Immature natural killer cell (primary cell): ENCODE results near the gene SYNDIG1. TPM values are rescaled to one million over a fixed set of nuclear protein-coding genes. Genes with fewer than 3 reads are reported as not detected.

Experiments
- DNase-seq, 3 donors: peaks; one replicate each; pipeline ENCODE4 v3.0.0; 2022; ENCODE audit warnings: mixed read lengths in 1 of 3
- H3K27ac Mint-ChIP-seq, 6 donors: one replicate each; pipeline ENCODE4 v1.8.0; 2020; ENCODE audit warnings: mixed read lengths in 6 of 6, mild to moderate bottlenecking in 5 of 6, inconsistent platforms in 4 of 6, moderate library complexity in 3 of 6
- H3K27me3 Mint-ChIP-seq, 3 donors: one replicate each; pipeline ENCODE4 v1.8.0; 2020 to 2021; ENCODE audit warnings: low read depth in 3 of 3, mild to moderate bottlenecking in 3 of 3, mixed read lengths in 3 of 3, moderate library complexity in 3 of 3, inconsistent platforms in 1 of 3
- H3K36me3 Mint-ChIP-seq, 3 donors: one replicate each; pipeline ENCODE4 v1.8.0; 2020; ENCODE audit warnings: mixed read lengths in 3 of 3, inconsistent platforms in 2 of 3, mild to moderate bottlenecking in 2 of 3
- H3K4me1 Mint-ChIP-seq, 2 donors: one replicate each; pipeline ENCODE4 v1.8.0; 2020; ENCODE audit warnings: inconsistent platforms in 2 of 2, mild to moderate bottlenecking in 2 of 2, mixed read lengths in 2 of 2, moderate library complexity in 1 of 2
- H3K4me3 Mint-ChIP-seq, 5 donors: one replicate each; pipeline ENCODE4 v1.8.0; 2020; ENCODE audit warnings: mild to moderate bottlenecking in 5 of 5, mixed read lengths in 5 of 5, inconsistent platforms in 3 of 5, moderate library complexity in 3 of 5
- H3K9me3 Mint-ChIP-seq, 6 donors: one replicate each; pipeline ENCODE4 v1.8.0; 2020; ENCODE audit warnings: mild to moderate bottlenecking in 6 of 6, mixed read lengths in 6 of 6, inconsistent platforms in 4 of 6, moderate library complexity in 3 of 6
- polyA plus RNA-seq, 3 donors: library from polyadenylated mRNA; unstranded; fragments of 300-500 nt; fragmentation: Illumina TruSeq; gene quantifications; one replicate each; pipeline ENCODE4 v1.2.3, GENCODE V29; 2021

Gene SYNDIG1
- polyA plus RNA-seq, 3 donors from 2014 or later: not detected

- H3K27ac Mint-ChIP-seq: no peak overlapping the region
- H3K4me1 Mint-ChIP-seq: no peaks in the 10 kb centered on the region
- H3K36me3 Mint-ChIP-seq: no peaks in the 10 kb centered on the region
- no peak for DNase-seq
- H3K4me3 Mint-ChIP-seq: no peak overlapping the region
- H3K27me3 Mint-ChIP-seq: peaks cover 2 to 6% (median 4%) of the 10 kb centered on the region in 3 donors
- H3K9me3 Mint-ChIP-seq: no peaks in the 10 kb centered on the region
Observed at GRCh38 chr20:24702501-24703283, 233.3 kb downstream of the SYNDIG1 start.

- Mint-ChIP-seq H3K4me3 (no peak overlapping the region), H3K9me3 (no peaks in the 10 kb centered on the region), H3K4me1 (no peaks in the 10 kb centered on the region), H3K27ac (no peak overlapping the region), H3K36me3 (no peaks in the 10 kb centered on the region), H3K27me3 (peaks cover 2 to 9% (median 4%) of the 10 kb centered on the region in 3 donors)
- DNase-seq: no peak
Observed at GRCh38 chr20:24703284-24703610, 233.8 kb downstream of the SYNDIG1 start.

GRCh38 chr20:24704899-24705298, 235.5 kb downstream of the SYNDIG1 start:
- no peak overlapping the region for H3K27ac Mint-ChIP-seq
- no peak overlapping the region for H3K4me3 Mint-ChIP-seq
- H3K27me3 Mint-ChIP-seq: peaks cover 4 to 9% (median 6%) of the 10 kb centered on the region in 3 donors
- no peaks in the 10 kb centered on the region for H3K36me3 Mint-ChIP-seq
- no peaks in the 10 kb centered on the region for H3K9me3 Mint-ChIP-seq
- DNase-seq: no peak
- no peaks in the 10 kb centered on the region for H3K4me1 Mint-ChIP-seq

- Mint-ChIP-seq H3K9me3 (no peaks in the 10 kb centered on the region), H3K4me3 (no peak overlapping the region), H3K4me1 (no peaks in the 10 kb centered on the region), H3K27me3 (peaks cover 4 to 9% (median 6%) of the 10 kb centered on the region in 3 donors), H3K27ac (no peak overlapping the region), H3K36me3 (no peaks in the 10 kb centered on the region)
- DNase-seq: no peak
Observed at GRCh38 chr20:24705486-24705885, 236.1 kb downstream of the SYNDIG1 start.

GRCh38 chr20:24708411-24709295, 239.2 kb downstream of the SYNDIG1 start:
- Mint-ChIP-seq H3K4me3 (no peak overlapping the region), H3K9me3 (peaks cover 0 to 5% (median 3%) of the 10 kb centered on the region in 6 donors), H3K36me3 (no peaks in the 10 kb centered on the region), H3K27me3 (peaks cover 6 to 12% (median 6%) of the 10 kb centered on the region in 3 donors), H3K4me1 (no peaks in the 10 kb centered on the region), H3K27ac (no peak overlapping the region)
- DNase-seq: no peak
